HepG2 (cell line): Measurements from ENCODE around the gene IGSF8. TPM values are rescaled to one million over a fixed set of nuclear protein-coding genes. Genes with fewer than 3 reads are reported as not detected.

ENCODE experiments used
- FOXA1 ChIP-seq, 2 experiments: fragments of 450-650 bp in 1 of 2; sonication (generic) in 1 of 2; formaldehyde crosslinking in 1 of 2; IDR thresholded peaks; 2 replicates each; pipeline versions ENCODE4 v1.4.0 to v1.6.1; 2016 to 2020; ENCODE audit warnings: missing genetic modification reagents in 1 of 2
- GPBP1L1 ChIP-seq: sonication (generic); formaldehyde crosslinking; IDR thresholded peaks from 2 replicates; pipeline ENCODE4 v1.5.0; 2020; ENCODE audit warnings: mild to moderate bottlenecking, missing genetic modification reagents
- MED1 ChIP-seq: sonication (generic); formaldehyde crosslinking; IDR thresholded peaks from 2 replicates; pipeline ENCODE4 v1.4.0; 2020; ENCODE audit warnings: missing genetic modification reagents
- MYC ChIP-seq: sonication (generic); formaldehyde crosslinking; IDR thresholded peaks from 2 replicates; pipeline ENCODE4 v1.9.0; 2021; ENCODE audit warnings: missing genetic modification reagents, borderline replicate concordance
- NR2F1 ChIP-seq, 2 experiments: fragments of 450-650 bp in 1 of 2; formaldehyde crosslinking in 1 of 2; IDR thresholded peaks; 2 replicates each; pipeline versions ENCODE4 v1.5.0 to v1.6.1; 2016 to 2020; ENCODE audit warnings: mild to moderate bottlenecking in 1 of 2, missing compliant biosample characterization in 1 of 2, missing genetic modification reagents in 1 of 2, moderate library complexity in 1 of 2
- SETDB1 ChIP-seq: sonication (generic); formaldehyde crosslinking; IDR thresholded peaks from 2 replicates; pipeline ENCODE4 v1.5.1; 2020; ENCODE audit warnings: missing genetic modification reagents, mild to moderate bottlenecking, borderline replicate concordance
- SP5 ChIP-seq: IDR thresholded peaks from 2 replicates; pipeline ENCODE4 v1.6.1; 2016; ENCODE audit warnings: low read depth, borderline replicate concordance
- TAF15 ChIP-seq: fragments of 200-400 bp; formaldehyde crosslinking; IDR thresholded peaks from one replicate; pipeline ENCODE4 v1.6.1; 2018; ENCODE audit warnings: mild to moderate bottlenecking, low read depth, low read length; ENCODE audit not compliant: poor library complexity, severe bottlenecking
- U2AF2 ChIP-seq: fragments of 200-400 bp; formaldehyde crosslinking; IDR thresholded peaks from 2 replicates; pipeline ENCODE4 v1.6.1; 2017; ENCODE audit warnings: low read depth, mild to moderate bottlenecking, low read length
- ZBTB34 ChIP-seq: sonication (generic); formaldehyde crosslinking; IDR thresholded peaks from 2 replicates; pipeline ENCODE4 v1.8.0; 2022; ENCODE audit warnings: mild to moderate bottlenecking, missing genetic modification reagents
- ZBTB4 ChIP-seq: sonication (generic); formaldehyde crosslinking; IDR thresholded peaks from 2 replicates; pipeline ENCODE4 v1.4.0; 2020; ENCODE audit warnings: missing genetic modification reagents, mild to moderate bottlenecking, borderline replicate concordance
- ZKSCAN5 ChIP-seq: sonication (generic); formaldehyde crosslinking; IDR thresholded peaks from 2 replicates; pipeline ENCODE4 v1.5.1; 2020; ENCODE audit warnings: mild to moderate bottlenecking, missing genetic modification reagents
- ZNF550 ChIP-seq: sonication (generic); formaldehyde crosslinking; IDR thresholded peaks from 2 replicates; pipeline ENCODE4 v1.4.0; 2020; ENCODE audit warnings: mild to moderate bottlenecking, missing genetic modification reagents, borderline replicate concordance
- ZNF577 ChIP-seq: sonication (generic); formaldehyde crosslinking; IDR thresholded peaks from 2 replicates; pipeline ENCODE4 v1.4.0; 2020; ENCODE audit warnings: mild to moderate bottlenecking, low read depth, missing genetic modification reagents, borderline replicate concordance
- ZNF646 ChIP-seq: sonication (generic); formaldehyde crosslinking; IDR thresholded peaks from 2 replicates; pipeline ENCODE4 v1.9.0; 2021; ENCODE audit warnings: mild to moderate bottlenecking, missing genetic modification reagents
- polyA plus RNA-seq, 8 experiments: library from polyadenylated mRNA; depleted of rRNA in 3 of 8; stranded (reverse) in 7 of 8; unstranded in 1 of 8; fragments of >200 nt; fragmentation: Illumina TruSeq in 4 of 8; extraction: Trizol in 4 of 8; gene quantifications; 2 replicates each; pipeline versions ENCODE4 v1.2.1 to v1.2.3, GENCODE V29; 2011 to 2016; ENCODE audit warnings: low read depth in 4 of 8, missing spikeins in 1 of 8, mixed read lengths in 1 of 8; ENCODE audit not compliant: insufficient read depth in 1 of 8
- total RNA-seq, 5 experiments: library from RNA; depleted of rRNA; stranded (reverse); fragments of >200 nt; fragmentation: Illumina TruSeq; extraction: Trizol; gene quantifications; 2 replicates each; pipeline ENCODE4 v1.2.3, GENCODE V29; 2016; ENCODE audit warnings: low read depth in 1 of 5

The IGSF8 gene
- total and polyA plus RNA-seq, 2 of the 13 experiments (the other 11 are each of a cell fraction or from before 2014, with no cell fraction given), result 24.0 to 41.0 TPM

- TF ChIP-seq SETDB1 (CRISPR knock-in tag) (no peak), U2AF2 (no peak), TAF15 (no peak), MED1 (CRISPR knock-in tag) (no peak), ZNF646 (CRISPR knock-in tag) (no peak), FOXA1 (IDR thresholded peaks at IDR 0.05) (no peak), FOXA1 (CRISPR knock-in tag; IDR thresholded peaks at IDR 0.05) (peak; percentile 41; the same call in 1 of the 2 replicates), SP5 (CRISPR knock-in tag) (no peak), ZNF550 (CRISPR knock-in tag) (no peak), NR2F1 (CRISPR knock-in tag; IDR thresholded peaks at IDR 0.05) (no peak), ZBTB34 (CRISPR knock-in tag) (no peak), ZKSCAN5 (CRISPR knock-in tag) (no peak), GPBP1L1 (CRISPR knock-in tag) (no peak), ZBTB4 (CRISPR knock-in tag) (no peak), ZNF577 (CRISPR knock-in tag) (no peak), MYC (CRISPR knock-in tag) (no peak)
Measured at GRCh38 chr1:160045653-160046052, 52.8 kb downstream of the IGSF8 start (continued).
